Measurements from ENCODE around the gene CNTN5. TPM values are rescaled to one million over a fixed set of nuclear protein-coding genes. Genes with fewer than 3 reads are reported as not detected.

CNTN5 gene
- total RNA-seq, 4 donors from 2014 or later, result 0.51 to 2.3 (median 0.58) TPM; not detected in 1

DNA sequence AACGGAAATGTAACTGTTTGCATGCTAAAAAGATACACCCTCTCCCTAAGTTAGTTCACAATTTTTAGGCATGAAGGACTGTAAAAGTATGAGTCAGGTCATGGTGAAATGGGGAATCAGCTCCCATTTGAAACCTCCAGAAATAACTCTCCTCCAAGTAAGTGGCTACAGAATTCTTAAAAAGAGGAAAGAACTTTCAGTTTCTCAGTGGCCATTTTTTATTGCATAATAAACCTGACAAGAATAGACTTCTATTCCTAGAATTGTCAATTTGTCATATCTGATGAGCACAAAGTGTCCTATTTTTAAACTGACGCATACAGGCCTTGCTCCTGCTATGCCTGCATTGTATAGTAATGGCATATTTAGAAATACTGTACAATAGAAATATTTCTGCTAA, 612.2 kb downstream of the CNTN5 start:
- no peaks in the 10 kb centered on the region for H3K4me1 ChIP-seq
- intact Hi-C loops (cut with DNase I; ENCODE audit: low total_unique reads), result no loop called here
- no peaks in the 10 kb centered on the region for H3K27me3 ChIP-seq
- DNase-seq, result no peak
- no peak overlapping the region for H3K4me3 ChIP-seq
- H3K27ac ChIP-seq, result no peak overlapping the region
- no peak for TF ChIP-seq POLR2A (IDR thresholded peaks at IDR 0.05)
- TF ChIP-seq, protein P1, sequence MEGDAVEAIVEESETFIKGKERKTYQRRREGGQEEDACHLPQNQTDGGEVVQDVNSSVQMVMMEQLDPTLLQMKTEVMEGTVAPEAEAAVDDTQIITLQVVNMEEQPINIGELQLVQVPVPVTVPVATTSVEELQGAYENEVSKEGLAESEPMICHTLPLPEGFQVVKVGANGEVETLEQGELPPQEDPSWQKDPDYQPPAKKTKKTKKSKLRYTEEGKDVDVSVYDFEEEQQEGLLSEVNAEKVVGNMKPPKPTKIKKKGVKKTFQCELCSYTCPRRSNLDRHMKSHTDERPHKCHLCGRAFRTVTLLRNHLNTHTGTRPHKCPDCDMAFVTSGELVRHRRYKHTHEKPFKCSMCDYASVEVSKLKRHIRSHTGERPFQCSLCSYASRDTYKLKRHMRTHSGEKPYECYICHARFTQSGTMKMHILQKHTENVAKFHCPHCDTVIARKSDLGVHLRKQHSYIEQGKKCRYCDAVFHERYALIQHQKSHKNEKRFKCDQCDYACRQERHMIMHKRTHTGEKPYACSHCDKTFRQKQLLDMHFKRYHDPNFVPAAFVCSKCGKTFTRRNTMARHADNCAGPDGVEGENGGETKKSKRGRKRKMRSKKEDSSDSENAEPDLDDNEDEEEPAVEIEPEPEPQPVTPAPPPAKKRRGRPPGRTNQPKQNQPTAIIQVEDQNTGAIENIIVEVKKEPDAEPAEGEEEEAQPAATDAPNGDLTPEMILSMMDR (IDR thresholded peaks at IDR 0.05), result no peak
- H3K36me3 ChIP-seq, result no peaks in the 10 kb centered on the region
- H3K9me3 ChIP-seq, result no peaks in the 10 kb centered on the region

DNA sequence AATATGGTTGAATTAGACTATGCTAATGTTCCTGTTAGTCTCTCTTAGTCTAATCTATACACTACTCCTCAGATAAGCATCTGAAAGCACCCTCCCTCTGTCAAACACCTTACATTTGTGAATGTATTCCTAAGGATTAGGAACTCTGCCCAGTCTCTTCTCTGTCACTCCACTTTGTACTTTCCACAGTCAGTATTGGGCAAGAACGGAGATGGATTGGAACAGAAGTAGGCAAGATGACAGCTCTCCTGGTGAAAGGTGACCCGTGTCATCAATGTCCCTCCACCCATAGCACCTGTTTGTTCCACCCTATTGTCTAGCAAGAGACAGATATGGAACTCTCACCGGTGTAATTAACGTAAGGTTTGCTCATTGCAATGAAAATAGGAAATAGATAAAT, 613.8 kb downstream of the CNTN5 start:
- Histone ChIP-seq H3K27me3 (no peaks in the 10 kb centered on the region), H3K9me3 (no peaks in the 10 kb centered on the region), H3K36me3 (no peaks in the 10 kb centered on the region), H3K4me1 (no peaks in the 10 kb centered on the region), H3K4me3 (no peak overlapping the region), H3K27ac (no peak overlapping the region)
- no peak for DNase-seq
- TF ChIP-seq POLR2A (IDR thresholded peaks at IDR 0.05), result no peak
- TF ChIP-seq, protein P1 (IDR thresholded peaks at IDR 0.05), result no peak
- intact Hi-C loops (cut with DNase I; ENCODE audit: low total_unique reads), result no loop called here

GRCh38 chr11:99638073-99638553, 617.4 kb downstream of the CNTN5 start:
- H3K4me1 ChIP-seq, result no peaks in the 10 kb centered on the region
- TF ChIP-seq, protein P1 (IDR thresholded peaks at IDR 0.05), result no peak
- no peak for TF ChIP-seq POLR2A (IDR thresholded peaks at IDR 0.05)
- no peak for DNase-seq
- no peaks in the 10 kb centered on the region for H3K27me3 ChIP-seq
- no peak overlapping the region for H3K4me3 ChIP-seq
- H3K36me3 ChIP-seq, result no peaks in the 10 kb centered on the region
- H3K27ac ChIP-seq, result no peak overlapping the region
- intact Hi-C loops (cut with DNase I; ENCODE audit: low total_unique reads), result no loop called here
- H3K9me3 ChIP-seq, result no peaks in the 10 kb centered on the region

DNA sequence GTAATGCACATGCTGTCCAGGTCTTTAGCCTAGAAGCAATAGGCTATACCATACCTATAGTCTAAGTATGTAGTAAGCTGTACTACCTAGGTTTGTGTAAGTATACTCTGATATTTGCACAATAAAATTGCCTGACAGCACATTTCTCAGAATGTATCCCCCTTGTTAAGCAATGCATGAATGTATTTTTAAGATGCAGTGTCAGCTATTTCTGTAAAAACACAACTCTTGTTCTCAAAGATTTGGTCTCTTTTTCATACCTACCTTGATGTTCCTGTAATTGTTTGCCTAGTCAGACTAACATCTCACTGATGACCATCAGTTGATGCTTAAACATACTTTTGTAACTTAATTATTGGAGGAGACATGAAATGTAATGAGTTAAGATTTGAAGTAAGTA, 619.9 kb downstream of the CNTN5 start:
- H3K4me1 ChIP-seq, result no peaks in the 10 kb centered on the region
- H3K27ac ChIP-seq, result no peak overlapping the region
- intact Hi-C loops (cut with DNase I; ENCODE audit: low total_unique reads), result no loop called here
- no peak for TF ChIP-seq POLR2A (IDR thresholded peaks at IDR 0.05)
- TF ChIP-seq, protein P1 (IDR thresholded peaks at IDR 0.05), result no peak
- no peaks in the 10 kb centered on the region for H3K27me3 ChIP-seq
- no peak overlapping the region for H3K4me3 ChIP-seq
- DNase-seq, result no peak
- no peaks in the 10 kb centered on the region for H3K9me3 ChIP-seq
- no peaks in the 10 kb centered on the region for H3K36me3 ChIP-seq

- Histone ChIP-seq H3K4me3 (no peak overlapping the region), H3K27ac (no peak overlapping the region), H3K27me3 (no peaks in the 10 kb centered on the region), H3K9me3 (peaks cover 0 to 3% of the 10 kb centered on the region in 2 donors), H3K36me3 (no peaks in the 10 kb centered on the region), H3K4me1 (no peaks in the 10 kb centered on the region)
- intact Hi-C loops (cut with DNase I; ENCODE audit: low total_unique reads), result no loop called here
- TF ChIP-seq, protein P1 (IDR thresholded peaks at IDR 0.05), result no peak
- no peak for TF ChIP-seq POLR2A (IDR thresholded peaks at IDR 0.05)
- DNase-seq, result no peak
Measured at GRCh38 chr11:99645934-99646333, 625.2 kb downstream of the CNTN5 start.

All from uterus (tissue), 4 donors.